HEK293 (cell line): ENCODE results near the gene KCNAB2.

ENCODE experiments used
- CTCF ChIP-seq: fragments of 450-650 bp; formaldehyde crosslinking; IDR thresholded peaks from 2 replicates; pipeline ENCODE4 v1.5.1; 2016; ENCODE audit warnings: missing biosample characterization, missing genetic modification characterization
- KLF16 ChIP-seq: fragments of 450-650 bp; formaldehyde crosslinking; IDR thresholded peaks from 2 replicates; pipeline ENCODE4 v1.5.1; 2017; ENCODE audit warnings: missing biosample characterization, missing genetic modification characterization
- SALL2 ChIP-seq: fragments of 450-650 bp; formaldehyde crosslinking; IDR thresholded peaks from 2 replicates; pipeline ENCODE4 v1.5.0; 2017; ENCODE audit warnings: missing biosample characterization, mild to moderate bottlenecking, missing genetic modification characterization, borderline replicate concordance
- SETDB1 ChIP-seq: IDR thresholded peaks from one replicate; pipeline ENCODE4 v1.6.1; 2017; ENCODE audit warnings: mild to moderate bottlenecking, low read length, moderate library complexity, mixed read lengths; ENCODE audit not compliant: insufficient read length
- SP7 ChIP-seq: fragments of 450-650 bp; formaldehyde crosslinking; IDR thresholded peaks from 2 replicates; pipeline ENCODE4 v1.5.1; 2016; ENCODE audit warnings: missing biosample characterization, missing genetic modification characterization
- ZBTB26 ChIP-seq: fragments of 450-650 bp; formaldehyde crosslinking; optimal IDR thresholded peaks from 2 replicates; pipeline ENCODE3; 2016; ENCODE audit warnings: missing biosample characterization, mild to moderate bottlenecking, missing genetic modification characterization
- ZNF121 ChIP-seq: fragments of 450-650 bp; formaldehyde crosslinking; IDR thresholded peaks from 2 replicates; pipeline ENCODE4 v1.5.1; 2016; ENCODE audit warnings: missing biosample characterization, missing genetic modification characterization
- ZNF274 ChIP-seq, 2 experiments: fragments of 200-500 bp in 1 of 2; fragments of 450-650 bp in 1 of 2; sonication (Bioruptor generic) in 1 of 2; formaldehyde crosslinking in 1 of 2; IDR thresholded peaks; 2 replicates each; pipeline versions ENCODE4 v1.5.1 to v1.6.1; 2014 to 2016; ENCODE audit warnings: borderline replicate concordance in 1 of 2, inconsistent platforms in 1 of 2, low read length in 1 of 2, missing biosample characterization in 1 of 2, missing genetic modification characterization in 1 of 2
- ZNF548 ChIP-seq: fragments of 450-650 bp; formaldehyde crosslinking; IDR thresholded peaks from 2 replicates; pipeline ENCODE4 v1.5.1; 2016; ENCODE audit warnings: missing biosample characterization, missing genetic modification characterization
- TF ChIP-seq, protein P1 (sequence below): fragments of 450-650 bp; formaldehyde crosslinking; IDR thresholded peaks from 2 replicates; pipeline ENCODE4 v1.5.1; 2016; ENCODE audit warnings: missing biosample characterization, missing genetic modification characterization, borderline replicate concordance

- TF ChIP-seq CTCF (tag by site-specific recombination) (no peak), ZNF121 (tag by site-specific recombination) (no peak), SP7 (tag by site-specific recombination) (no peak), KLF16 (tag by site-specific recombination) (no peak), ZNF274 (IDR thresholded peaks at IDR 0.05; ENCODE audit: low read length) (no peak), ZNF274 (tag by site-specific recombination; IDR thresholded peaks at IDR 0.05; ENCODE audit: borderline replicate concordance) (no peak), SALL2 (tag by site-specific recombination) (no peak), SETDB1 (no peak), ZNF548 (no peak), ZBTB26 (tag by site-specific recombination) (no peak)
- TF ChIP-seq, protein P1, sequence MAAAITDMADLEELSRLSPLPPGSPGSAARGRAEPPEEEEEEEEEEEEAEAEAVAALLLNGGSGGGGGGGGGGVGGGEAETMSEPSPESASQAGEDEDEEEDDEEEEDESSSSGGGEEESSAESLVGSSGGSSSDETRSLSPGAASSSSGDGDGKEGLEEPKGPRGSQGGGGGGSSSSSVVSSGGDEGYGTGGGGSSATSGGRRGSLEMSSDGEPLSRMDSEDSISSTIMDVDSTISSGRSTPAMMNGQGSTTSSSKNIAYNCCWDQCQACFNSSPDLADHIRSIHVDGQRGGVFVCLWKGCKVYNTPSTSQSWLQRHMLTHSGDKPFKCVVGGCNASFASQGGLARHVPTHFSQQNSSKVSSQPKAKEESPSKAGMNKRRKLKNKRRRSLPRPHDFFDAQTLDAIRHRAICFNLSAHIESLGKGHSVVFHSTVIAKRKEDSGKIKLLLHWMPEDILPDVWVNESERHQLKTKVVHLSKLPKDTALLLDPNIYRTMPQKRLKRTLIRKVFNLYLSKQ (tag by site-specific recombination) = no peak
Observed at GRCh38 chr1:6068932-6069331, 23.2 kb downstream of the KCNAB2 start.
